Forelimb muscle (tissue), 1 donor: ENCODE measurements around the gene HS6ST3. TPM values are rescaled to one million over a fixed set of nuclear protein-coding genes. Genes with fewer than 3 reads are reported as not detected.
A peak's percentile ranks its signal among the peaks of the same experiment; 100 is the strongest.
"Not testable (repeated sequence)": the region's sequence is repeated elsewhere in the genome, so short reads cannot be mapped to it uniquely, and the experiment has no call there.

Source experiments
- DNase-seq: peaks from one replicate; pipeline ENCODE4 v3.0.0-alpha.2; 2013; ENCODE audit warnings: low read depth
- polyA plus RNA-seq: library from polyadenylated mRNA; unstranded; fragments of 120-200 nt; gene quantifications from one replicate; pipeline ENCODE4 v1.2.1, GENCODE V29; 2013; ENCODE audit not compliant: insufficient read length

The HS6ST3 gene
- polyA plus RNA-seq, 1 donor: 0.18 TPM

DNA sequence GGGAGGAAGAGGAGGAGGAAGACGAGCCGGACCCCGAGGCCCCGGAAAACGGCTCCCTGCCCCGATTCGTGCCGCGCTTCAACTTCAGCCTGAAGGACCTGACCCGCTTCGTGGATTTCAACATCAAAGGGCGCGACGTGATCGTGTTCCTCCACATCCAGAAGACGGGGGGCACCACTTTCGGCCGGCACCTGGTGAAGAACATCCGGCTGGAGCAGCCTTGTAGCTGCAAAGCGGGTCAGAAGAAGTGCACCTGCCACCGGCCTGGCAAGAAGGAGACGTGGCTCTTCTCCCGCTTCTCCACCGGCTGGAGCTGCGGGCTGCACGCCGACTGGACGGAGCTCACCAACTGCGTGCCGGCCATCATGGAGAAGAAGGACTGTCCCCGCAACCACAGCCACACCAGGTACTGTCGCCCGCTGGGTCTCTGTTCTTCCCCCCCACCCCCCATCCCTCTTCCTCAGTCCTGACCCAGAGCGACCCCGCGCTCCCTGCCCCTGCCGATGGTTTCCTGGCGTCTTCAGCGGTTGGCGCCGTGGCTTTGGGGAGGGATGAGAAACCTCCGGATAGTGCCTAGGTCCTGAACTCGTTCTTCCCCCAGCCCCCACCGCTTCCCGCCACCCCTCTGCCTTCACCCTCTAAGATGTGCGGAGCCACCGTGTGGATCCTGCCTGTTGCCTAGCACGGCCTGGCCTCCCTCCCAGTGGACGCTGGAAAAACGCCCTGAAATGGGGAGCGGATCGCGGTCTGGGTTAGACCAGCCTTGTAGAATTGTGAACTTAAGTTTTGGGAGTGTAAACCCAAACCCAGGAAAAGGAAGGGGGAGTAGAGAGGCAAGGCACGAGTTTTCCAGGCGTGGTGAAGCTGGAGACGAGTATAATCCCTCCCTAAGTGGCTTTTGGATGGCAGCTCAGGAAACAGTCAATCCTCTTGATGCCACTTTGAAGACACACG lies 1.5 kb downstream of the HS6ST3 start:
- no peak for DNase-seq

DNA sequence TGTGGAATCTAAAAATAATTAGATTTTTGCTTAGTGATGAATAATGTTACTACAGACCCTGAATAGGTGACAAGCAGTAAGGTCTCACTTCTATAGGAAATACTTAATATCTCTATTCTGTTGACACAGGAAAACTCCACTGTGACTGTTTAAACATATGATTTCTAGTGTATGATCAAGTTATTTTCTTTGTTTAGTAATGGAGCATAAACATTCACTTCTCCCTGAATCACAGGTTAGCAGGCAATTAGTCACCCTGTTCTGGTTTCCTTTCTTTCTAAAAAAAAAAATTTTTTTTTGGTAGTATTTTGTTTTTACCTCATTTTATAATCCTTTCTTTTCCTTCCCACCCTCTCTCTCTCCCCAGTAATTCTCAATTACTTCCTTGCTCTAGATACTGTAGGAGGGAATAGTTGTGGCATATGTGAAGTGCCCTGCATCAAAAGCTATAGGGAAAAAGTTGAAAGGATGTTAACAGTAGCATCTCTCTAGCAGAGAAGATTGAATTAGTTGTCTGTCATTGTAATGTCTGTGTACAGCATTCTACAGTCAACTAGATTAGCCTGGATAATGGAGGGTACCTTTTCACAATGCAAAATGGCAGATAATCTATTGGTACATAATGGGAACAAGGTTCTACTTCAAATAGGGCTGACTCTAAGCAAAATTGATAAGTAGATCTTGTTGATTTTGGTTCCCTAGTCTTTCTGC lies 3.5 kb downstream of the HS6ST3 start:
- DNase-seq: no peak

DNA sequence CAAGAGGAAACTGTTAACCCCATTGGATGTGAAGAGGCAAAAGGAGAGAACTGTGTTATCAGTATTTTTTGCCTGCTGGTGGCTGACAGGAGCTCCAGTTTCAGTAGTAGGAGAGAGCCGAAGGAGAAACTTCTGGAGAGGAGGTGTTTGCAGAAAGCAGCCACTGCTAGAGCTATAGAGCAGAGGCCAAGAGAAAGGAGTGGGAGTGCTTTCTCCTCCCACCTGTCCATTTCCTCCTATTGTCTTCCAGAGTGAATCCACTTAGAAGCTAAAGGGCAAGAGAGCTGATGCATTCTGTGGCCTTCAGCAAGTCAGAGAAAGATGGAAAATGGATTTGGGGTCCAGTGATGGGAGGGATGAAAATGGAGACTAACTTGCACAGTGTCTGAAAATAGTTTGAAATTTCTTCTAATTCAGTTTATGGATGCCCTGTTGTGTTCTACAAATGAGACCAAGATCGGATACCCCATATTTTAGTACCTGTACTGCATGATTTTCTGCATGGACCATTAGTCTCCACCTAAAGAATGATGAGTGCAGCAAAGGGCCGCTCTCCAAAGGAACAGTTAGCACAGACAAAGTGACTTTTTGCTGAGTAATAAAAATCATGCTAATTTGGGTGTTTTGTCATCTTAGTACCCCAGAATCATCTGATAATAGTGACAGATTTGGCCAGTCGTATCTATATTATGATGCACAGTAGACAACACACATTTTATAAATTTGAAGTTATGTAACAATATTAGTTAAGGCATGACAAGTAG lies 10.7 kb downstream of the HS6ST3 start:
- no peak for DNase-seq

DNA sequence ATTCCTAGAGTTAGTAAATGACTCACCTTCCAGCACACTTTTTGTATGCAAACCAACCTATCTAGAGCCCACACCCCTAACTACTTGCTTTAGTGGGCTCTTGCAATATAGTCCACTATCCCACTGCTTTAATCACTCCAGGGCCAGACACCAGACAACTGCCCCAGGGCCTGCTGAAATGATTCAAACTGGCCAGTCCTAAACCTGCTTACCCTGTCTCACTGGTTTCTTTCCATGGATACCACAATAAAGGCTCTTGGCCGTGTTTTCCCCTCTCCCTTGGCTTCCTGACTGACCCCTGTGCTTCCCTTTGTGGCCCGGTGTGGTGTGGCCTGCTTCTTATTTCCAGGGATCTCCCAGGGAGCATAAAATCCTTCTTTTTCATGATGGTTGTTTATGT lies 14.6 kb downstream of the HS6ST3 start:
- DNase-seq: no peak

DNA sequence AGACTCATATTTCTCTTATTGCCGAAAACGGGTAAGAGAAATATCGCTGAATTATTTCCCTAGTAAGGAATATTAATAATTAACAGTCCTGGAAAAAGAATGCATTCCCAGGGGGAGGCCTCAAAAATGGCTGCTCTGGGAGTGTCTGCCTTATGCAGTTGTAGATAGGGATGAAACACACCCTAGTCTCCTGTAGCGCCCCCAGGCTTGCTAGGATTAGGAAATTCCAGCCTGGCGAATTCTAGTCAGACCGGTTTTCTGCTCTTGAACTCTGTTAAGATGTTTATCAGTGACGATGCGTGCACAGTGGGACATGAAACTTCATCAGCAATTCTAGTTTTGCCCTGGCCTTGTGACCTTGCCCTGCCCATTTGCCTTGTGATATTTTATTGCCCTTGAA lies 18.2 kb downstream of the HS6ST3 start:
- DNase-seq: not testable (repeated sequence)

DNA sequence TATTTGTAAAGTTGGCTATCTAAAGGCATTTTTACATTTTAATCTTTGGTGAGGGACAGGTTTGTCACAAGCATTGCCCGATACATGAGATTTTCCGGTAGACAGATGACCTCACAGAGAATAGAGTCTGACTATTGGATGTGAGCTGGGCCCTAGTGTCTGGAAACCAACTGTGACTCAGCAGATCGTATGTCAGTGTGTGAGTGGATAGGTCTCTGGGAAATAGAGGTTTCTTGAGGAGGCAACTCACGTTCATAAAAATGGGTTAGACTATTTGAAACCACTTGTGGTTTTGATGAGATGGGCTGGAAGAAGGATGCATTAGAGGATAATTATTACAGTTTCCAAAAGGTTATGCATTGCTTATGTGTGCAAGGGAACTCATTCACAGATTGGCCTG lies 19.2 kb downstream of the HS6ST3 start:
- DNase-seq: no peak

DNA sequence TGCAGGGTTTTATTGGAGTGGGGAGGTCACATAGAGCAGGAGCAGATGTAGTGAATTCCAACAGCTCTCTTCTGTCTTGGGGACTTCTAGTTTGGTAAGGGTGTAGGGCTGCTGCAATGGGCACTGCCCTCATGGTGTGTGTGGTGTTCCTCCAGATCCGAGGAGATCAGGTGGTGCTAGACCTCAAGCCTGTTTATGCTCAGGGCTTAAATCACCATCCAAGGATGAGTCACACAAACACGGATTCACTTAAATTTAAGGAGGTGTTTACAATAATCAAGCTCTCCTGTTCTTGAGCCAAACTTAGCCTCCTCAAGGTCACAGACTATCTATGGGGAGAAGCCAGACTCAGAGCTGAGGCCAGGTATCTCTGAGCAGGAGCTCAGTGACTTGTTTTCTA lies 23.0 kb downstream of the HS6ST3 start:
- DNase-seq: no peak

DNA sequence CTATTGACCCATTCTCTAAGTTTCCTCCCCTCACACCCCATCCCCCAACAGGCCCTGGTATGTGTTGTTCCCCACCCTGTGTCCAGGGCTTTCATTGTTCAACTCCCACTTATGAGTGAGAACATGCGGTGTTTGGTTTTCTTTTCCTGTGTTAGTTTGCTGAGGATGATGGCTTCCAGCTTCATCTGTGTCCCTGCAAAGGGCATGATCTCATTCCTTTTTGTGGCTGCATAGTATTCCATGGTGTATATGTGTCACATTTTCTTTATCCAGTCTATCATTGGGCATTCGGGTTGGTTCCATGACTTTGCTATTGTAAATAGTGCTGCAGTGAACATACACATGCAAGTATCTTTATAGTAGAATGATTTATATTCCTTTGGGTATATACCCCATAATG lies 25.5 kb downstream of the HS6ST3 start:
- DNase-seq: not testable (repeated sequence)

DNA sequence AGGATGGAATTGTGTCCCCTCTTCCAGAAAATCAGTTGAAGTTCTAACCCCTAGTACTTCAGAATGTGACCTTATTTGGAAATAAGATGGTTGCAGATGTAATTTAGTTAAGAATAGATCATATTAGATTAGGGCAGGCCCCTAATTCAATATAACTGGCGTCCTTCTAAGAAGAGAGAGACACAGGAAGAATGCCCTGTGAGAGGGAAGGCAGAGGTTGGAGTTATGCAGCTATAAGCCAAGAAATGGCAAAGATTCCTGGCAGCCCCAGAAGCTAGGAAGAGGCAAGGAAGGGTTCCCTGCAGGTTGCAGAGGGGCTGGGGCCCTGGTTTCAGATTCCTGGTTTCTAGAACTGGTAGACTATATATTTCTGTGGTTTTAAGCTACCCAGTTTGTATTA lies 30.0 kb downstream of the HS6ST3 start:
- no peak for DNase-seq

DNA sequence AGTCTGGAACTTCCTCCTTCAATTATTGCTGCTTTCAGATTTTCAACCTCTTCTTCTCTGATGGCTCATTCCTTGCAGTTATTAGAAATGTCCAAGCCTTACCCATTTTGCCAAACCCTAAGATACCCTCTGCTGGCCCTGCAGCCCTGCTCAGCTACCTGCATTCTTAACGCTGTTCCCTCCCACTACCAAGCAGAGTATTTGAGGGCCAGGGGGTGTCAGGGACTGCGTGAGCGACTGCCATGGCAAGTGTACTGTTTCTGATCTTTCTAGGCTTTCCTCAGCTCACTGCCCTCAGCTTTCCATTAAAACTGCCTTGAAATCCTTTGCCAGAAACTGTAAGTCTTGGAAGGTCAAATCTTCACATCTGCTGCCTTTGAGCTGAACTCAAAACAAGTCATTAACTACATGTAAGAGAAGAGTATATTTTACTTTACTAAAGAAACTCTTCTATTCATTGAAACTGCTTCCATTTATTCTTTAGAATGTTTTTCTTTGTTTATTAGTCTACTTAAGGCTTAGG lies 41.0 kb downstream of the HS6ST3 start:
- no peak for DNase-seq

DNA sequence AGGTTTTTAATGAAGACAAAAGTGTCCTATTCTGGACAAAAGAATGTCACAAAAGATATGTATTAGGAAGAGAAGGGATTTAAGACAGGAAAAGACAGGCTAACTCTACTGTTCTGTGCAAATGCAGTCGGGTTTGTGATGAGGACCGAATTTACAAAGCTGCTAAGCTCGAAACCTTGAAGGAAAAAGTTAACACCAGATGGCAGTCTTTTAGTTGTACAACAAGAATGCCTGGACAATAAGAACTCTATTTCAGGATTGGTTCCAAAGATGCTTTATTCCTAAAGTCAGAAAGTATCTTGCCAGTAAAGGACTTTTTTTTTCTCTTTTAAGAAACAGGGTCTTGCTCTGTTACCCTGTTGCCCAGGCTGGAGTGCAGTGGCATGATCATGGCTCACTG lies 51.1 kb downstream of the HS6ST3 start:
- DNase-seq: peak; percentile 5

DNA sequence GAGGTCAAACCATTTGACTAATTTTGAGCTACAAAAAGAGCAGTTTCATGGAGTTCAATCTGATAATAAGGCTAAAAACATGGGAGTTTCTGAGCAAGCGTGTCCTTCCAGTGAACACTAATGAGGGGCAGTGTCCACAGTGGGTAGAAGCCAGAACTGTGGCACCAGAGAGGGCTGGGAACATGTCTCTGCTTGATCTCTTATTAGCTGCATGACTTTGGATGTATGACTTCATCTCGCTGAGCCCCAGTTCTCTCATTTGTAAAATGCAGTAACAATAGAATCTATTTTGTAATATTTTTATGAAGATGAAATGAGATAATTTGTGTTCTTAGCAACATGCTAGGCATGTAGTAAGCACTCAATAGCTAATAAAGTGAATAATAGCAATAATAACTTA lies 69.8 kb downstream of the HS6ST3 start:
- DNase-seq: no peak

DNA sequence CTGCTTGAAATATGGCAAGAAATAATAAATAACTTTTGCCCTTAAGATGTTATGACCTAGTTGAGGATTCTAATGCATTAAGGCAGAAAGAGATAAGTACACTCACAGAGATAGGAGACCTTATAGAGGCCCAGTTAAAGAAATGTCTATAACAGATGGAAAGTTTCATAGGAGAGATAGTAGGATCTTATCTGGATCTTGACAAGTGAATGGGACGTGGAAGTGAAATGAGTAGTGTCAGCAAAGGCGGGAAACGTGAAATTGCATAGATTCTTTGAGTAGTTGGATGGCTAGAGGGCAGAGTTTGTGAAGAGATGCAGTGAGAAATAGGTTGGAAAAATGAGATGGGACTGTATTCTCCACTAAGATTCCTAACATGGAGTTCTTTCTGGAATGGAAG lies 71.2 kb downstream of the HS6ST3 start:
- DNase-seq: no peak

DNA sequence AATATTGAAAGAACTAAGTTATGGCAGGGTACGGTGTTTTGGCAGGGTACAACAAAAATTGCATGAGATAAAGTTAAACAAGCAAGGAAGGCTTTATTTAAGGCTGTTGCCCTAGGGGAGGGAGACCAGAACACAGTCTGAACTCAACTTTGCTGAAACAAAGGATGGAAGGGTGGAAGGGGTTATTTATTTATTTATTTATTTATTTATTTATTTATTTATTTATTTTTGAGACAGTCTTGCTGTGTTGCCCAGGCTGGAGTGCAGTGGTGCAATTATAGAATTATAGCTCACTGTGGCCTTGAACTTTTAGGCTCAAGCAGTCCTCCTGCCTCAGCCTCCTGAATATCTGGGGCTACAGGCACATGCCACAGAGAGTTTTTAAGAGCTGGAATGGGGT lies 75.9 kb downstream of the HS6ST3 start:
- no peak for DNase-seq

DNA sequence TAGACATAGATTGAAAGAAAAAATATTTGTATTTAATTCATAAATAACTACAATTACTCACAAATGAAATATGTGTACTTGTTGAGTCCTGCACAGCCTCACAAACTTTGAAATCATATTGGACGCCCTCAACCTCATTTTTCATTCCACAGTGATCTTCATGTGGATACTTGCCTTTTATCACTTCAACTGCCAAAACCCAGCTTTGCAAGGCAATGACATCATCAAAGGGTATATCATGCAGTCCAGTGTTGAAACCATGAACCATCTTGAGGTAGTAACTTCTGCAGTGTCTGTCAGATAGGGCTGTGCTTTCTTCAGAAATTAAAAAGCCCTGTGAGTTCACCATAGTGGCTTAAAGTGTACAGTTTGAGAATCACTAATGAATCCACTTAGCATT lies 82.2 kb downstream of the HS6ST3 start:
- DNase-seq: no peak

DNA sequence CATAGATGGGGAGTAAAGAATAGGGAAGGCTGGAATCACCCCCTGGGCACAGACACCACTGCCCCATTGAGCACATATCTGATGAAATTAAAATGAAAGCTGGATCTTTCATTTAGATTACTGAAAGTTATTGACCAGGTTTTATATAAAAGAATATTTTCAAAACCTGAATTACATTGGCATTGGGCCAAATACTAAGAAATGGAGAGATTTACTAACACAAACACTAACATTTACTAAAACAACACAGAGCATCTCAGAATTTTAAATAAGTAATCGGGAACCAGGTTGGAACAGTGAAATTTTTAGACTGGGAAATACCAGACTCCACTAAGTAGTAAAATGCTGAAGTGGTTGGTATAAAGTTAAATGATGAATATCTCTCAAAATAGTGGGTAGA lies 88.9 kb downstream of the HS6ST3 start:
- no peak for DNase-seq

DNA sequence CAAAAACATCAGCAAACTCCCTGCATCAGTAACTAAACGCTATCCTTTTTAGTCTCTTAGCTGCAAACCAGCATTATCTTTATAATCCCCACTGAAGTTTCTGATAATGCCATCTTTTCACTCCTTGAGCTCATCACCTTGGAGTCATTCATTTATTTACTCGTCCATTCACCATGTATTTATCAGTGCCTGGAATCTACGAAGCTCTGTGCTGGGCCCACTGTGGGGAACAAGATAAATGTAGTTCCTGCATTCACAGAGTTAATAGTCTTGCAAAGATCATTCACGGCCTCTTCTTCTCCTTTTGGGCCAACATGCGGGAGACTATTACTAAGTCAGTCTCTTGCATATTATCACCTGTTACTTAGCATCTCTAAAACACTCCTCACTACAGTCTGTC lies 89.4 kb downstream of the HS6ST3 start:
- DNase-seq: no peak

DNA sequence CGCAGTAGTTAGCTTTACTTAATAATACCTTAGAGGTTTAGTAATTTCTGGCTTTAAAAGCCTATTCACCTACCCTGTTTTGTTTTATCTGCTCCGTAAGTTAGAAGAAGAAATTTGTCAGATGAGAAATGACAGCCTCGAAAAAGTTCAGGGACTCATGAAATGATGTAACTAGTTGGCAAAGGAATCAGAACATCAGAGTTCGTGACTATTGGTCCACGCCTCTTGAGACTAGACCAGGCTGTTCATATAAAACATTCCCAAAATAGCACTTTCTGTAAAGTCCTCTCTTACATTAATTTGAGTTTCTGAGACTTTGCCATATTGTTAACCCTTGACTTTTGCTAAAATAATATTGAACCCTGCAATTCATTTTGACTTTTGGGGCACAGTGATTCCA lies 92.0 kb downstream of the HS6ST3 start:
- no peak for DNase-seq

DNA sequence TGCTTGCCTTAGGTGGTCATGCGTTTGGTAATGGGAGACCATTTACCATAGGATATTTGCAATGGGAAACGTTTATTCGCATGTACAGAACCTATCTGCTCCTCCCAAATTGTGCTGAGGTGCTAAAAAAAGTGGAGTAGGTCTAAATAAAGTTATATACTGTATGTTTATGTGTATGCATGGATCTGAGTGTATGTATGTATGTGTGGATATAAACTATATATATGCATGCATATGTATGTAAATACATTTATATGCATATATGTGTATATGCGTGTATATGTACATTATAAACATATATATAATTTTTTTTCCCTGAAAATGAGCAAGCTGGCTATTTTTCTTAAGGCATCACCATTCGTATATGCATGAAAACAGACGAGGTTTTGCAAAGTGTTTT lies 95.9 kb downstream of the HS6ST3 start:
- DNase-seq: no peak

DNA sequence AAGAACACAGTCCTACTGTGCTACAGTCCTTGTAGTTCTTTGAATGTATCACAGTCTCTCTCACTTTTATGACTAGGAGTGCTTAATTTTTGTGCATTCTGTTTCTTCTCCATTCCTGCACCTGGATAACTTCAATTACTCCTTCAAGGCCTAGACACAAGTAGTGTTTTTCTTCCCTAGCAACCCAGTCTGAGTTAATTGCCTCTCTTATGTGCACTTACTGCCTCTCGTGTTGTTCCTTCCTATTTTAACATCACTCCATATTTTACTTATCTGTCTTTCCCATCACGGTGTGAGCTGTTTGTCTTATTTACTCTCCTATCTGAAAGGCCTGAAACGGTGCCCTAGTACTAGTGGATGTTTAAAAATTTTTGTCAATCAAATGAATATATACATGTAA lies 101.5 kb downstream of the HS6ST3 start:
- no peak for DNase-seq

DNA sequence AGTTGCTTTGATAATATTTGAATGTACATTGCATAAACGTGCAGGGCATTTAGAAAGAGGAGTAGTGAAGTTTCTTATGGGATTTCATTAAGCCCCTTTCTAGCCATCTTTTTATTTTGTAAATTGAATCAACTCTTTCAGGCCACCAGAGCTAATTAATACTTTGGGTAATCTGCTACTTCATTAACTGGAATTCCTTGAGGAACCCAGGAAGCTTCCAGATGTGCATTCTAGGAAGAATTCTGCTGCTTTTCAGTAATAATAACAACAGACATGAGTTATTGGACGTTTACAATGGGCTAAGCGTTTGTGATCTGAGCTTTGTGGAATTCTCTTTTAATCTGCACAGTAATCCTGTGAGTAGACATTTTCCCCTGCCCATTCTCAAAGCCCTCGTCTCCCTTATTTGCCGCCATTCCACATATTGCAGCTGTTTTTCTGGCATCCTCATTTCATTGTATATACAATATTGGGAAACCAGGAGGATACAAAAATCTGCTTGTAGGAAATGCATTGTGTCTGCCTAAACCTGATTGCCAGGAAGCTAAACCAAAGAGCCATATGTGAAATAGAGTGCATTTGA lies 103.9 kb downstream of the HS6ST3 start:
- DNase-seq: no peak

DNA sequence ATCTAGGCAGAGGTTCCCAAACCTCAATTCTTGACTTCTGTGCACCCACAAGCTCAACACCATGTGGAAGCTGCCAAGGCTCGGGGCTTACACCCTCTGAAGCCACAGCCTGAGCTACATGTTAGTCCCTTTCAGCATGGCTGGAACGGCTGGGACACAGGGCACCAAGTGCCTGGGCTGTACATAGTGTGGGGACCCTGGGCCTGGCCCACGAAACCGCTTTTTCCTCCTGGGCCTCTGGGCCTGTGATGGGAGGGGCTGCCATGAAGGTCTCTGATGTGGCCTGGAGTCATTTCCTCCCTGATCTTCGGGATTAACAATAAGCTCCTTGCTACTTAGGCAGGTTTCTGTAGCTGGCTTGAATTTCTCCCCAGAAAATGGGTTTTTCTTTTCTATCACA lies 108.1 kb downstream of the HS6ST3 start:
- no peak for DNase-seq
